NT2/D1 (cell line): Measurements from ENCODE around the gene CD53.

Source experiments
- DNase-seq: peaks from one replicate; pipeline ENCODE4 v3.0.0-alpha.2; 2011; ENCODE audit warnings: low read depth, low spot score
- H3K27me3 ChIP-seq: 2 replicates; pipeline ENCODE4 v1.6.0; 2011; ENCODE audit warnings: mild to moderate bottlenecking; ENCODE audit not compliant: insufficient read length, insufficient read depth
- H3K36me3 ChIP-seq: 2 replicates; pipeline ENCODE4 v1.6.1; 2011; ENCODE audit warnings: mild to moderate bottlenecking, low read length, mixed read lengths; ENCODE audit not compliant: insufficient read depth, insufficient read length
- H3K4me1 ChIP-seq: 2 replicates; pipeline ENCODE4 v1.5.1; 2011; ENCODE audit not compliant: insufficient read depth, insufficient read length
- H3K4me3 ChIP-seq: 2 replicates; pipeline ENCODE4 v1.5.1; 2011; ENCODE audit warnings: low read depth; ENCODE audit not compliant: insufficient read length
- H3K9ac ChIP-seq: 2 replicates; pipeline ENCODE4 v1.6.0; 2011; ENCODE audit warnings: low read depth; ENCODE audit not compliant: insufficient read length
- H3K9me3 ChIP-seq: 2 replicates; pipeline ENCODE4 v1.5.1; 2011; ENCODE audit warnings: mild to moderate bottlenecking, low read length; ENCODE audit not compliant: insufficient read depth
- SUZ12 ChIP-seq: IDR thresholded peaks from 2 replicates; pipeline ENCODE4 v1.6.1; 2011; ENCODE audit not compliant: insufficient read length, insufficient read depth; ENCODE audit errors: extremely low read depth
- YY1 ChIP-seq: IDR thresholded peaks from 2 replicates; pipeline ENCODE4 v1.6.1; 2011; ENCODE audit not compliant: insufficient read length, insufficient read depth
- ZNF274 ChIP-seq: IDR thresholded peaks from 2 replicates; pipeline ENCODE4 v1.6.1; 2011; ENCODE audit warnings: mild to moderate bottlenecking, low read depth, low read length

The CD53 gene

DNA sequence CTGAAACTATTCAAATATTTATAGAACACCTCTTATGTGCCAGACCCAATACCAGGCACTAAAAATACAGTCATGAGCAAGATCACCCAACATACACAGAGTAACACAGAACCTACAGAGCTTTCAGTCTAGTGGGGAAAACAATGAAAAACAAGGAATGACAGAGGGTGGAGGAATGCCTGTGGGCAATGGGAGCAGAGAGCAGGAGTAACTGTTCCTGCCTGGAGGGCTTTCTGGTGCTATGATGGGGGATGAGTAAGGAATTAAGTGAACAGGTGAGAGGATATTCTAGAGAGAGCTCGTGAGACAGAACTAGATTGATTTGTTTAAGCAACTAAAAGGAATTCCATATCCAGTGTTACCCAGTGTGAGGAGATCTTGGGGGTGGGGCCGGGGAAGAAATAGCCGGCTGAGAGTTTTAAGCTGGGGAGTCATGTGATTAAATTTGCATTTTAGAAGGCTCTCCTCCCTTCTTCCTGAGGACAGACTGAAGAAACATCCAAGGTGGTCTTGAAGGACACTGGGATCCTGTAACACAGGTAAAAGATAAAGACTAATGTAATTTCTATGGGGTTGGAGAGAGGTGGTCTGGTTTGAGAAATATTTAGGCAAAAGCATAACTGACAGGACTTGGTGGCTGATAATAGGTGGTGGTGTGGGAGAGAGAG lies 2.1 kb upstream of the CD53 start:
- H3K4me3 ChIP-seq: no peak overlapping the region
- H3K27me3 ChIP-seq: no peaks in the 10 kb centered on the region
- H3K9me3 ChIP-seq: no peaks in the 10 kb centered on the region
- no peak overlapping the region for H3K9ac ChIP-seq
- H3K36me3 ChIP-seq: no peaks in the 10 kb centered on the region
- no peak for TF ChIP-seq SUZ12
- no peak for TF ChIP-seq YY1
- no peak for TF ChIP-seq ZNF274
- no peaks in the 10 kb centered on the region for H3K4me1 ChIP-seq
- DNase-seq: no peak

DNA sequence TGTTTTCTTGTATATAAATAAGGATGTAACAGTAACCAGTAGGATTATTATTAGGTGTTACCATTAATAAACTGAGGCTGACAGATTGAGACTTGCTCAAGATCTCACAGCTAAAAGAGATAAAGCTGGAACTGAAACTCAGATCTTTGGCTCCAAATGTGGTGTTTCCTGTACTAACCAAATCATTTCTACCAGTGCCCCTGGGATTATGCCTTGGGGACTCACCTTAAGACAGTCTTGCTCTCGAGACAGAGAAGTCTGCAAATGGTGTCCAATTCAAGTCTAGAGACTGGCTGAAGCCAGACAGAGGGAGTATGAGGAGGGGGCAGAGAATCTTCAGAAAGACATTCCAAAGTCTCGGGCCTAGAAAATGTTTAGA lies 593 bp upstream of the CD53 start:
- Histone ChIP-seq H3K4me3 (no peak overlapping the region), H3K4me1 (no peaks in the 10 kb centered on the region), H3K9me3 (no peaks in the 10 kb centered on the region), H3K9ac (no peak overlapping the region), H3K27me3 (no peaks in the 10 kb centered on the region), H3K36me3 (no peaks in the 10 kb centered on the region)
- TF ChIP-seq ZNF274 (no peak), SUZ12 (no peak), YY1 (no peak)
- no peak for DNase-seq

DNA sequence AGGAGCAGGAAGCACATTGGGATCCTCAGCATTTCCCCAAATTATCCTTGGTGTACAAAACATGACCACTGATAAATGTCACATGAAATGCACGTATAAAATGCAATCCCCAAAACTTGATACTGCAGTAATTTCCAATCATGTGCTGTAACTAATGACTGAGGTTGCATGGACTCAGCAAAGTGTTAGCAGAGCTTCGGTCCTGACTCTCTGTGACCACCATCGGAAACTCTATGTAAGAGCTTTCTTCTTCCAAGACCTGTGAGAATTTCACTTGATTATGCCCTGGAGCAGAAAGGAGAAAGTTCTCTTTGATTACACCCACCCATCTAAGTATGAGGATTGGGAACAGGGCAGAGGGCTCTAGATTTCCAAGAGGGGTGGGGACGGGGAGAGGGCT lies 908 bp downstream of the CD53 start:
- no peaks in the 10 kb centered on the region for H3K4me1 ChIP-seq
- no peak overlapping the region for H3K4me3 ChIP-seq
- no peaks in the 10 kb centered on the region for H3K36me3 ChIP-seq
- no peak for TF ChIP-seq ZNF274
- TF ChIP-seq SUZ12: no peak
- no peak for TF ChIP-seq YY1
- no peak overlapping the region for H3K9ac ChIP-seq
- H3K27me3 ChIP-seq: no peaks in the 10 kb centered on the region
- H3K9me3 ChIP-seq: no peaks in the 10 kb centered on the region
- no peak for DNase-seq

DNA sequence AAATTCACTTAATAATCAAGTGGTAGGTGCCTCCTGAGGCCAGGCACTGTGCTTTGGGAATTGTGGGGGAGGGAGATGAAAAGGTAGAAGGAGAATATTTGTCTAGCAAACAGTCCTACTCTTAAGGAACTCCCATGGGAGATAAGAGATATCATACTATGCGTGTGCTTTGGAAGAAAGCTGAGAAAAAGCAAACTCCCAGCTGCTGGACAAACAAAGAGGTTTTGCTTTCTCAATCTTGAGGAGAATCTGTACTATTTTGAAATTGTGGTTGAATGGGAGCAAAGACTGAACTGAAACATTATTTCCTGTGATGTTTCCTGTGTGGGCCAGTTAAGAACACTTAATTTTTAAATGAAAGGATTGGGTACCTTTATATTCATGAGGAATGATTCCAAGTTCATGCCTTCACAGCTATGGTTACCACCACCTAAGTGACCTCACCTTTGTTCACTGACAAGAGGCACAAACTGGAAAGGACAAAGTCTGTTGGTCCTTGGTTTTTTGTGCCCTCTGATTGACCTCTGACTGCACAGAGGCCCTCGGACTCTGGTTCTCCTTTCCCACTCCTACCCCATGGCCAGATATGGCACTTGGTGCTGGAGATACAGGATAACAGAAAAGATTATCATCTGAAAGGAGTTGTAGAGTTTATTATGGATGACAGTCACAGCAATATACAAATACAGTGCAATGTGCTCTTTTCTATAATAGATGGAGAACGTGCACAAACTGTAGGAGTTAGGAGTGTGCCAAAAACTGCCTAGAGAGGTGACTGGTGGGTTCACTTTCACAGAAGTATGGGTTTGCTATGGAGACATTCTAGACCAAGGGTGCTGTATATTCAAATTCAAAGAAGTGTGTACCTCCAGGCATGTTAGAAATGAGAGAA lies 1.6 kb downstream of the CD53 start:
- Histone ChIP-seq H3K9me3 (no peaks in the 10 kb centered on the region), H3K9ac (no peak overlapping the region), H3K4me3 (no peak overlapping the region), H3K36me3 (no peaks in the 10 kb centered on the region), H3K4me1 (no peaks in the 10 kb centered on the region), H3K27me3 (no peaks in the 10 kb centered on the region)
- no peak for DNase-seq
- TF ChIP-seq YY1 (no peak), ZNF274 (no peak), SUZ12 (no peak)

DNA sequence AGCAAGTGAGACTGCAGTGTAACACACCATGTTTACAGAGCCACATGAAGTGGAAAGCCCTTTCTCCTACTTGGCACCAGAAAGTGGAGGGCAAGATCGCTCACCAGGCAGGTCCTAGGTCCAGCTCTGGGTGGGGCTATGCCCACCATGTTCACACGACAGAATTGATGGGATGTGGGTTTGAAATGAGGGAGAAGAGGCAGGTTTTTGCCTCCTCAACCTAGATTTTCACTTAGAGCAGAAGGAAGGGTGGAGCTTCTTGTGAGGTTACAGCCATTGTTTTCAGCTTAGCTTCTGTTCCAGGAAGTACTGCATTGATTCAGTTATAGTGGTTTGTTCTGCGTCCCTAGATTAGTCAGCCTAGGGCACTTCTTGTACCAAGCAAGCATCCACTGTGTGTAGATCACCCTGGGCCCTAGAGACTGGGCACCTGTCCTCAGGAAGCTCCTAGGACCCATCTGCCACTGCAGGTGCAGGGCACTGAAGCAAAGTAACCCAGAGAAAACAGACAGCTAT lies 2.3 kb downstream of the CD53 start:
- H3K9me3 ChIP-seq: no peaks in the 10 kb centered on the region
- H3K4me1 ChIP-seq: no peaks in the 10 kb centered on the region
- no peak for DNase-seq
- TF ChIP-seq ZNF274 (no peak), YY1 (no peak), SUZ12 (no peak)
- H3K4me3 ChIP-seq: no peak overlapping the region
- no peak overlapping the region for H3K9ac ChIP-seq
- no peaks in the 10 kb centered on the region for H3K36me3 ChIP-seq
- no peaks in the 10 kb centered on the region for H3K27me3 ChIP-seq

DNA sequence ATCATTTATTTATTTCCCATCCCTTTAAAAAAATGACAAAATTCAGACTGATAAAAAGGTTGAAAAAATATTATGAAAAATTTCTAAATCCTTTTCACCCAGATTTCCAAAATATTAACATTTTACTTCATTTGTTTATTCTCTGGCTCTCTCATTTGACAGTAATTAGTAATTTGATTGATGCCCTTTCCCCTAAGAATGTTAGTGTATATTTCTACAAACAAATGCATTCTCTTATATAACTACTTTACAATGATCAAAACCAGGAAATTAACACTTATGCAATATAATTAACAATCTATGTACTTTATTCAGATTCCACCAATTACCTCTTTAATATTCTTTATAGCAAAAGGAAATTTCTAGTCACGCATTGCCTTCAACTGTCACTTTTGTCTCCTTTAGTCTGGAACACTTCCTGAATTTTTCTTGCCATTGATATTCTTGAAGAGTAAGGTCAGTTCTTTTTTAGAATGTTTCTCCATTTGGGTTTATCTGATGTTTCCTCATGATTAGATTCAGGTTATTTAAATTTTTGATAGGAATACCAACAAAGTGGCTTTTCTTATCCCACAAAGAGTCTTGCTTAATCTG lies 3.9 kb downstream of the CD53 start:
- no peak overlapping the region for H3K4me3 ChIP-seq
- no peak overlapping the region for H3K9ac ChIP-seq
- H3K27me3 ChIP-seq: no peaks in the 10 kb centered on the region
- no peaks in the 10 kb centered on the region for H3K9me3 ChIP-seq
- TF ChIP-seq SUZ12: no peak
- TF ChIP-seq YY1: no peak
- TF ChIP-seq ZNF274: no peak
- no peaks in the 10 kb centered on the region for H3K36me3 ChIP-seq
- H3K4me1 ChIP-seq: no peaks in the 10 kb centered on the region
- DNase-seq: no peak

DNA sequence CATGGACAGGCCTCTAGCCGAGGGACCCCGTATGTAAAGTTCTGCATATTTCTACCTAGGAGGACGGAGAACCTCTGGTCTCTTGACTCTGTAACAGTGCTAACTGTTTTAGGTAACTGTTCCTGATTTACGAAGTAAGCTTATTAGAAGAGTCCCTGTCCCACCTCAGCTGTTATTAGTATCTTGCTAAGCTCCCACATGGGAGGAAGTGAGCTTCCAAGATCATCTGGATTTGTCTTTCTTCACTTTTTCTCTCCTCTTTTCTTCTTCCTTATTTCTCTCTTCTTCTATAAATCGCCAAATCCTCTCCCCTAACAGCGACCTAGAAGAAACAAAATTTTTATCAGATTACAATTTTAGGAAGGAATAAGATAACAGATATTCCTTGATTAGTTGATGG lies 4.4 kb downstream of the CD53 start:
- Histone ChIP-seq H3K9ac (no peak overlapping the region), H3K4me1 (no peaks in the 10 kb centered on the region), H3K4me3 (no peak overlapping the region), H3K36me3 (no peaks in the 10 kb centered on the region), H3K9me3 (no peaks in the 10 kb centered on the region), H3K27me3 (no peaks in the 10 kb centered on the region)
- TF ChIP-seq ZNF274: no peak
- no peak for TF ChIP-seq SUZ12
- TF ChIP-seq YY1: no peak
- no peak for DNase-seq
